Panc1 (cell line): ENCODE data around the gene GALNTL6.

ENCODE experiments used
- CTCF ChIP-seq: fragments of 450-650 bp; IDR thresholded peaks from 2 replicates; pipeline ENCODE4 v1.5.1; 2017; ENCODE audit warnings: mild to moderate bottlenecking
- REST ChIP-seq, 2 experiments: IDR thresholded peaks; 2 replicates each; pipeline ENCODE4 v1.6.1; 2011 to 2012; ENCODE audit warnings: low read depth in 2 of 2, control low read depth in 1 of 2, low read length in 1 of 2, mild to moderate bottlenecking in 1 of 2, moderate library complexity in 1 of 2; ENCODE audit not compliant: insufficient read depth in 1 of 2
- TCF7L2 ChIP-seq: IDR thresholded peaks from 2 replicates; pipeline ENCODE4 v1.6.1; 2011; ENCODE audit warnings: mild to moderate bottlenecking, low read depth, low read length, inconsistent platforms

GRCh38 chr4:172656055-172656454, 842.9 kb downstream of the GALNTL6 start:
- TF ChIP-seq CTCF (no peak), TCF7L2 (no peak), REST (IDR thresholded peaks at IDR 0.05; ENCODE audit: insufficient read depth in 1 of 2, low read depth in 2 of 2, low read length in 1 of 2) (no peak)
